T-helper 22 cell (primary cell): ENCODE results near the gene SLC25A47.

ENCODE experiments used
- DNase-seq: peaks from one replicate; pipeline ENCODE4 v3.0.0-alpha.2; 2020; ENCODE audit warnings: low read depth

The SLC25A47 gene

GRCh38 chr14:100348784-100349685, 25.9 kb downstream of the SLC25A47 start:
- no peak for DNase-seq

- no peak for DNase-seq
Measured at GRCh38 chr14:100350276-100350926, 27.3 kb downstream of the SLC25A47 start.

GRCh38 chr14:100350986-100351385, 27.8 kb downstream of the SLC25A47 start:
- DNase-seq: no peak

GRCh38 chr14:100358396-100358795, 35.3 kb downstream of the SLC25A47 start:
- no peak for DNase-seq

GRCh38 chr14:100359111-100359510, 36.0 kb downstream of the SLC25A47 start:
- no peak for DNase-seq

- no peak for DNase-seq
Measured at GRCh38 chr14:100359881-100360280, 36.7 kb downstream of the SLC25A47 start.

- DNase-seq: no peak
Measured at GRCh38 chr14:100361626-100362025, 38.5 kb downstream of the SLC25A47 start.

- DNase-seq: no peak
Measured at GRCh38 chr14:100362311-100362927, 39.3 kb downstream of the SLC25A47 start.

GRCh38 chr14:100363053-100363452, 39.9 kb downstream of the SLC25A47 start:
- DNase-seq: no peak

- DNase-seq: no peak
Measured at GRCh38 chr14:100364403-100364802, 41.3 kb downstream of the SLC25A47 start.

GRCh38 chr14:100365741-100366140, 42.6 kb downstream of the SLC25A47 start:
- no peak for DNase-seq

GRCh38 chr14:100369019-100369418, 45.9 kb downstream of the SLC25A47 start:
- no peak for DNase-seq

GRCh38 chr14:100370003-100370402, 46.9 kb downstream of the SLC25A47 start:
- no peak for DNase-seq

GRCh38 chr14:100371773-100372172, 48.6 kb downstream of the SLC25A47 start:
- no peak for DNase-seq

GRCh38 chr14:100372357-100373048, 49.4 kb downstream of the SLC25A47 start:
- no peak for DNase-seq

- no peak for DNase-seq
Measured at GRCh38 chr14:100374270-100374669, 51.1 kb downstream of the SLC25A47 start.

GRCh38 chr14:100374876-100375265, 51.7 kb downstream of the SLC25A47 start:
- DNase-seq: no peak

- DNase-seq: no peak
Measured at GRCh38 chr14:100375266-100375962, 52.3 kb downstream of the SLC25A47 start.

- peak; percentile 84 for DNase-seq
Measured at GRCh38 chr14:100375963-100376735, 53.0 kb downstream of the SLC25A47 start, which contains the start of gene WDR25. TSS of gene WDR25 (plus strand) at chr14:100376485.

GRCh38 chr14:100376751-100377171, 53.6 kb downstream of the SLC25A47 start:
- no peak for DNase-seq
